KOPT-K1 (cell line): ENCODE results near the gene NFU1.
"Not testable (repeated sequence)": the region's sequence is repeated elsewhere in the genome, so short reads cannot be mapped to it uniquely, and the experiment has no call there.

Experiments used
- H3K27ac ChIP-seq: fragments of 200-600 bp; sonication (generic); 2 replicates; pipeline ENCODE4 v1.5.1; 2016; ENCODE audit warnings: antibody characterized with exemption, mild to moderate bottlenecking, low read depth, low read length; ENCODE audit not compliant: poor library complexity, severe bottlenecking
- H3K36me3 ChIP-seq: fragments of 200-600 bp; sonication (generic); 2 replicates; pipeline ENCODE4 v1.5.1; 2017; ENCODE audit warnings: antibody characterized with exemption, mild to moderate bottlenecking, low read length, moderate library complexity; ENCODE audit not compliant: insufficient read depth
- H3K9me3 ChIP-seq: fragments of 200-600 bp; sonication (generic); 2 replicates; pipeline ENCODE4 v1.5.1; 2017; ENCODE audit warnings: antibody characterized with exemption, low read length, mild to moderate bottlenecking; ENCODE audit not compliant: insufficient read depth, poor library complexity, severe bottlenecking

Gene NFU1

DNA sequence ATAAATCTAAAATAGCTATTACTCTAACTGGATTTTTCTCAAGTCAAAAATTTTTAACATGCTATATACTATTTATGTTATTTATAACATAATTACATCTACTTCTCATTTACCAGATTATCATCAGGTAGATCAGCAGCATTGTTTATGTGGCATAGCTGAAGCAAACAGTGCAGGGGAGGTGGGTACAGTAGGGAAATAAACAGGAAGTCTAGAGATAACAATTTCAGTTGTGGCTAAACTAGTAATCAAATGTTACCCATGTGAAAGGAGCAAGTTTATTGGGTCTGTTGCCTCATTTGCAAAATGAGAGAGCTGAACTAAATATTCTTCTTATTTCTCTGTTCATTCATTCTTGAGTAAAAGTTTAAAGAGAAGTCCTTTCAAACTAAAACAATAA is 77.9 kb downstream of the NFU1 start:
- H3K9me3 ChIP-seq: no peaks in the 10 kb centered on the region
- H3K27ac ChIP-seq: no peak overlapping the region
- peaks cover 99% of the 10 kb centered on the region for H3K36me3 ChIP-seq

- Histone ChIP-seq H3K9me3 (no peaks in the 10 kb centered on the region), H3K27ac (no peak overlapping the region), H3K36me3 (peaks cover 99% of the 10 kb centered on the region)
Measured at GRCh38 chr2:69358914-69359313, 78.3 kb downstream of the NFU1 start.

GRCh38 chr2:69356471-69356870 is 80.8 kb downstream of the NFU1 start:
- H3K36me3 ChIP-seq: peaks cover 98% of the 10 kb centered on the region
- no peak overlapping the region for H3K27ac ChIP-seq

DNA sequence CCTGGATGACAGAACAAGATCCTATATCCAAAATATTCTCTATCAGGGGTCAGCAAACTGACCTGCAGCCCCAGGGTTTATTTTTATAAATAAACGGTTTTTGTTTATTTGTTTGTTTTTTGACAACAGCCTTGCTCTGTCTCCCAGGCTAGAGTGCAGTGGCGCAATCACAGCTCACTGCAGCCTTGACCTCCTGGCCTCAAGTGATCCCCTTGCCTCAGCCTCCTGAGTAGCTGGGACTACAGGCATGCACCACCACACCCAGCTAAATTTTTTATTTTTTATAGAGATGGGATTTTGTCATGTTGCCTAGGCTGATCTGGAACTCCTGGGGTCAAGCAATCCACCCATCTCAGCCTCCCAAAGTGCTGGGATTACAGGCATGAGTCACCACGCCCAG is 82.3 kb downstream of the NFU1 start:
- H3K9me3 ChIP-seq, H3K27ac ChIP-seq: not testable (repeated sequence)
- H3K36me3 ChIP-seq: peaks cover 98% of the 10 kb centered on the region

More at GRCh38 chr2:69356471-69356870, 80.8 kb downstream of the NFU1 start:
- no peaks in the 10 kb centered on the region for H3K9me3 ChIP-seq

- no peak overlapping the region for H3K27ac ChIP-seq
- no peaks in the 10 kb centered on the region for H3K9me3 ChIP-seq
- H3K36me3 ChIP-seq: peaks cover 98% of the 10 kb centered on the region
Measured at GRCh38 chr2:69353360-69353759, 83.9 kb downstream of the NFU1 start.

DNA sequence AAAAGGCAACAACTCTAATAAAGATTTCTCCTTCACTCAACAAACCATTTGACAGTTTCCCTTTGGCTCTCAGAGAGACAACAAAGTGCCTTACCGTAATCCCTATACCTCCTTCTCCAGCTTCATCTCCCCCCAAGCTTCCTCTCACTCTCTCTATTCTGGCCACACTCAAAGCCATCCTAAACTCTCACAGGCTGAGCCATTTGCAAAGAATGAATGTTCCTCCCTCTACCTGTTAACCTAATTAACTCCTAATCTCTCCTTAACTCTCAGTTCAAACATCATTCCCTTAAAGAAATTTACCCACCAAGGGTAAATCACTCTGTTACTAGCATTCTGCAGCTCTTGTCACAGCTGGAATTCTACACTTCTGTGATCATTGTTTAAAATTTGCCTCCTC is 88.5 kb downstream of the NFU1 start:
- H3K27ac ChIP-seq: no peak overlapping the region
- no peaks in the 10 kb centered on the region for H3K9me3 ChIP-seq
- H3K36me3 ChIP-seq: peaks cover 96% of the 10 kb centered on the region
